Islet of Langerhans (tissue), 1 donor: ENCODE results near the gene SCAP.
"Not testable (repeated sequence)": the region's sequence is repeated elsewhere in the genome, so short reads cannot be mapped to it uniquely, and the experiment has no call there.

Experiments
- FAIRE-seq: peaks from one replicate; lab custom pipeline; 2011; peaks lifted over from hg19 to GRCh38; lab: Jason Lieb, UNC

The SCAP gene

GRCh38 chr3:47480267-47480666 is 4.5 kb upstream of the SCAP start:
- FAIRE-seq, result not testable (repeated sequence)

- FAIRE-seq, result no peak
These were observed 4.1 kb upstream of the SCAP start for GRCh38 chr3:47479826-47480160.

- FAIRE-seq, result no peak
These were observed 2.3 kb upstream of the SCAP start for GRCh38 chr3:47478022-47478421.

- FAIRE-seq, result no peak
These were observed 981 bp upstream of the SCAP start for GRCh38 chr3:47476644-47477199.

- no peak for FAIRE-seq
These were observed 537 bp upstream of the SCAP start for GRCh38 chr3:47476330-47476626.

GRCh38 chr3:47475029-47475569 is 642 bp downstream of the SCAP start:
- no peak for FAIRE-seq

- no peak for FAIRE-seq
These were observed 2.4 kb downstream of the SCAP start for GRCh38 chr3:47473391-47473790.

GRCh38 chr3:47469616-47470015 is 6.1 kb downstream of the SCAP start:
- FAIRE-seq, result no peak

GRCh38 chr3:47468315-47468714 is 7.4 kb downstream of the SCAP start:
- not testable (repeated sequence) for FAIRE-seq

GRCh38 chr3:47464588-47464987 is 11.2 kb downstream of the SCAP start:
- FAIRE-seq, result no peak

GRCh38 chr3:47459534-47460085 is 16.1 kb downstream of the SCAP start:
- FAIRE-seq, result not testable (repeated sequence)

GRCh38 chr3:47456984-47457383 is 18.8 kb downstream of the SCAP start:
- FAIRE-seq, result no peak

- no peak for FAIRE-seq
These were observed 19.8 kb downstream of the SCAP start for GRCh38 chr3:47455806-47456452.

- no peak for FAIRE-seq
These were observed 23.1 kb downstream of the SCAP start for GRCh38 chr3:47452453-47453215.

GRCh38 chr3:47444103-47444502 is 31.6 kb downstream of the SCAP start:
- FAIRE-seq, result no peak

GRCh38 chr3:47443611-47443995 is 32.1 kb downstream of the SCAP start:
- FAIRE-seq, result no peak

GRCh38 chr3:47441796-47442551 is 33.8 kb downstream of the SCAP start:
- FAIRE-seq, result no peak

GRCh38 chr3:47440131-47440530 is 35.6 kb downstream of the SCAP start:
- FAIRE-seq, result no peak

- FAIRE-seq, result no peak
These were observed 39.6 kb downstream of the SCAP start for GRCh38 chr3:47436180-47436579.

- FAIRE-seq, result no peak
These were observed 40.9 kb downstream of the SCAP start for GRCh38 chr3:47434849-47435248.

GRCh38 chr3:47433796-47434195 is 41.9 kb downstream of the SCAP start:
- no peak for FAIRE-seq

- FAIRE-seq, result no peak
These were observed 43.1 kb downstream of the SCAP start for GRCh38 chr3:47432673-47433072.

GRCh38 chr3:47431225-47431624 is 44.5 kb downstream of the SCAP start:
- no peak for FAIRE-seq
